CD14-positive monocyte (primary cell): ENCODE measurements around the gene WRNIP1. TPM values are rescaled to one million over a fixed set of nuclear protein-coding genes. Genes with fewer than 3 reads are reported as not detected.

Experiments used
- DNase-seq, 3 donors: peaks; one replicate each; pipeline ENCODE4 v3.0.0-alpha.2; 2011 to 2022
- H2AFZ ChIP-seq: 2 replicates; pipeline ENCODE4 v1.6.0; 2012; ENCODE audit warnings: mild to moderate bottlenecking, low read depth, low read length, inconsistent platforms; ENCODE audit not compliant: insufficient read depth, poor library complexity, severe bottlenecking
- H3K27ac ChIP-seq, 2 donors: 1 replicate in 1 of 2; 2 replicates in 1 of 2; pipeline ENCODE4 v1.5.1; 2012 to 2013; ENCODE audit warnings: low read length in 2 of 2, control low read depth in 1 of 2, inconsistent platforms in 1 of 2, low read depth in 1 of 2, mild to moderate bottlenecking in 1 of 2
- H3K27me3 ChIP-seq, 2 donors: one replicate each; pipeline versions ENCODE4 v1.6.0 to v1.6.1; 2011 to 2013; ENCODE audit warnings: low read length in 2 of 2; ENCODE audit not compliant: control insufficient read depth in 2 of 2, insufficient read depth in 2 of 2
- H3K36me3 ChIP-seq, 2 donors: replicated peaks in 1 of 2; 1 replicate in 1 of 2; 2 replicates in 1 of 2; pipeline versions ENCODE4 v1.5.1 to v1.6.1; 2012 to 2013; ENCODE audit warnings: low read length in 2 of 2, control low read depth in 1 of 2, inconsistent platforms in 1 of 2, mild to moderate bottlenecking in 1 of 2; ENCODE audit not compliant: insufficient read depth in 2 of 2, control insufficient read depth in 1 of 2
- H3K4me1 ChIP-seq, 2 donors: 1 replicate in 1 of 2; 2 replicates in 1 of 2; pipeline versions ENCODE4 v1.5.1 to v1.6.1; 2012 to 2013; ENCODE audit warnings: low read length in 2 of 2, control low read depth in 1 of 2, inconsistent platforms in 1 of 2, mild to moderate bottlenecking in 1 of 2, moderate library complexity in 1 of 2; ENCODE audit not compliant: insufficient read depth in 2 of 2, control insufficient read depth in 1 of 2
- H3K4me2 ChIP-seq: replicated peaks from 2 replicates; pipeline ENCODE3; 2012; ENCODE audit warnings: low read length, moderate library complexity, mild to moderate bottlenecking; ENCODE audit not compliant: poor library complexity, severe bottlenecking; ENCODE audit errors: extremely low read depth
- H3K4me3 ChIP-seq, 3 experiments: fragments of 200-600 bp in 1 of 3; sonication (generic) in 1 of 3; replicated peaks in 1 of 3; 1 replicate in 2 of 3; 2 replicates in 1 of 3; pipeline ENCODE4 v1.5.1; 2011 to 2013; ENCODE audit warnings: low read length in 3 of 3, mild to moderate bottlenecking in 3 of 3, control low read depth in 2 of 3, low read depth in 2 of 3, inconsistent platforms in 1 of 3, moderate library complexity in 1 of 3
- H3K79me2 ChIP-seq: 2 replicates; pipeline ENCODE4 v1.6.0; 2012; ENCODE audit warnings: mild to moderate bottlenecking, control low read depth, inconsistent platforms, low read length, moderate library complexity; ENCODE audit not compliant: insufficient read depth
- H3K9ac ChIP-seq: 2 replicates; pipeline ENCODE4 v1.6.0; 2017; ENCODE audit warnings: low read length, mild to moderate bottlenecking; ENCODE audit not compliant: insufficient read depth, poor library complexity, severe bottlenecking
- H3K9me3 ChIP-seq, 2 donors: replicated peaks in 1 of 2; 1 replicate in 1 of 2; 2 replicates in 1 of 2; pipeline versions ENCODE4 v1.5.1 to v1.6.1; 2012 to 2013; ENCODE audit warnings: low read length in 2 of 2, control low read depth in 1 of 2; ENCODE audit not compliant: control insufficient read depth in 1 of 2, insufficient read depth in 1 of 2
- H4K20me1 ChIP-seq: 2 replicates; pipeline ENCODE4 v1.6.0; 2012; ENCODE audit warnings: mild to moderate bottlenecking, low read length, control low read depth, moderate library complexity; ENCODE audit not compliant: insufficient read depth
- H3K27ac Mint-ChIP-seq, 7 donors: one replicate each; pipeline ENCODE4 v1.8.0; 2020; ENCODE audit warnings: mild to moderate bottlenecking in 7 of 7, mixed read lengths in 7 of 7, moderate library complexity in 6 of 7, inconsistent platforms in 2 of 7
- H3K27me3 Mint-ChIP-seq, 3 donors: one replicate each; pipeline ENCODE4 v1.8.0; 2021 to 2022; ENCODE audit warnings: low read depth in 3 of 3, mild to moderate bottlenecking in 3 of 3, mixed read lengths in 3 of 3, moderate library complexity in 3 of 3, inconsistent platforms in 1 of 3
- H3K36me3 Mint-ChIP-seq, 2 donors: one replicate each; pipeline ENCODE4 v1.8.0; 2020; ENCODE audit warnings: mixed read lengths in 2 of 2, inconsistent platforms in 1 of 2, mild to moderate bottlenecking in 1 of 2
- H3K4me1 Mint-ChIP-seq: one replicate; pipeline ENCODE4 v1.8.0; 2020; ENCODE audit warnings: mild to moderate bottlenecking, mixed read lengths
- H3K4me3 Mint-ChIP-seq, 2 donors: one replicate each; pipeline ENCODE4 v1.8.0; 2020; ENCODE audit warnings: mild to moderate bottlenecking in 2 of 2, mixed read lengths in 2 of 2, moderate library complexity in 1 of 2
- H3K9me3 Mint-ChIP-seq, 7 donors: one replicate each; pipeline ENCODE4 v1.8.0; 2020 to 2022; ENCODE audit warnings: mixed read lengths in 7 of 7, mild to moderate bottlenecking in 6 of 7, moderate library complexity in 6 of 7, inconsistent platforms in 2 of 7
- CTCF ChIP-seq: fragments of 200-600 bp; IDR thresholded peaks from one replicate; pipeline ENCODE4 v1.8.0; 2022; ENCODE audit warnings: antibody characterized with exemption, mild to moderate bottlenecking
- WGBS: methylation state at CpG from one replicate; pipeline ENCODE4 v1.1.5; 2013; ENCODE audit warnings: missing lambda C conversion rate; ENCODE audit not compliant: insufficient coverage; 5-methylcytosine and 5-hydroxymethylcytosine counted together
- intact Hi-C, 2 donors: fragments of 100-400 bp; cut with micrococcal nuclease; formaldehyde crosslinking; loops; one replicate each; pipeline versions ENCODE4 v1.15.0 to v1.15.1; 2023
- polyA plus RNA-seq, 3 donors: library from polyadenylated mRNA; depleted of rRNA in 1 of 3; unstranded in 2 of 3; stranded (reverse) in 1 of 3; fragments of 300-500 nt in 2 of 3; fragments of >200 nt in 1 of 3; fragmentation: Illumina TruSeq in 2 of 3; gene quantifications; 1 replicate in 2 of 3; 2 replicates in 1 of 3; pipeline ENCODE4 v1.2.3, GENCODE V29; 2012 to 2021

The WRNIP1 gene
- polyA plus RNA-seq, 3 donors = 17.5 to 25.8 (median 17.8) TPM

DNA sequence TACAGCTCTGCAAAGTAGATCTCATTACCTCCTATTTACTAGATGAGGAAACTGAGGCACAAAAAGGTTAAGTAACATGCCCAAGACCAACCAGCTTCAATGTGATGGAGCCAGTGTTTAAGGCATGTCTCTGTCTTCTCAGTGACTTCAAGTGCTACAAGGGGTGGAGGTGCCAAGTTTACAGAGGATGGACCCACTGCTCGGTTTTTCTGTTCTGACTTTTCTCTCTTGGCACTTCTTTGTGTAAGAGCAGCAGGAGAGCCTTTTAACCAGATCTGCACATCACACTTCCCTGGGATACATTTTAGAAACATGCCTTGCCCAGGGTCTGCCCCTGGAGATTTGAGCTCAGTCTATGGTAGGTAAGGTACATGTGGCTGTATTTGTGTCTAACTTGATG lies 9.8 kb downstream of the WRNIP1 start:
- WGBS = 100% methylated on average over 1 of the region's 1 CpG
- no peak for TF ChIP-seq CTCF
- Histone ChIP-seq H3K4me2 (no peak overlapping the region), H2AFZ (no peak overlapping the region), H3K4me3 (no peak overlapping the region), H3K9ac (no peak overlapping the region), H3K79me2 (peaks cover 100% of the 10 kb centered on the region), H3K9me3 (no peaks in the 10 kb centered on the region), H3K27ac (no peak overlapping the region), H3K36me3 (peaks cover 57 to 94% of the 10 kb centered on the region in 2 donors), H4K20me1 (peaks cover 93% of the 10 kb centered on the region), H3K27me3 (no peaks in the 10 kb centered on the region), H3K4me1 (peaks cover 0 to 6% of the 10 kb centered on the region in 2 donors)
- no peak for DNase-seq
- H3K4me1 Mint-ChIP-seq = peaks cover 13% of the 10 kb centered on the region
- peaks cover 71 to 81% of the 10 kb centered on the region in 2 donors for H3K36me3 Mint-ChIP-seq
- peak overlapping the region in 2 of 7 donors; percentile 43 for H3K27ac Mint-ChIP-seq
- intact Hi-C loops = no loop called here
- no peaks in the 10 kb centered on the region for H3K9me3 Mint-ChIP-seq
- H3K27me3 Mint-ChIP-seq = peaks cover 0 to 2% (median 0%) of the 10 kb centered on the region in 3 donors
- H3K4me3 Mint-ChIP-seq = no peak overlapping the region

- Mint-ChIP-seq H3K4me1 (peaks cover 3% of the 10 kb centered on the region), H3K4me3 (no peak overlapping the region), H3K36me3 (peaks cover 74 to 82% of the 10 kb centered on the region in 2 donors), H3K27me3 (no peaks in the 10 kb centered on the region), H3K27ac (no peak overlapping the region), H3K9me3 (no peaks in the 10 kb centered on the region)
- H3K27ac ChIP-seq = no peak overlapping the region
- H3K4me2 ChIP-seq = no peak overlapping the region
- H3K79me2 ChIP-seq = peaks cover 99% of the 10 kb centered on the region
- no CpG with 5 or more reads among the region's 3 CpGs for WGBS
- H3K36me3 ChIP-seq = peaks cover 70 to 94% of the 10 kb centered on the region in 2 donors
- H3K9ac ChIP-seq = no peak overlapping the region
- H3K4me3 ChIP-seq = no peak overlapping the region
- H3K9me3 ChIP-seq = no peaks in the 10 kb centered on the region
- no peak overlapping the region for H2AFZ ChIP-seq
- no peak for TF ChIP-seq CTCF
- DNase-seq = no peak
- H3K4me1 ChIP-seq = no peaks in the 10 kb centered on the region
- intact Hi-C loops = no loop called here
- H4K20me1 ChIP-seq = peaks cover 89% of the 10 kb centered on the region
- no peaks in the 10 kb centered on the region for H3K27me3 ChIP-seq
Measured at GRCh38 chr6:2777249-2777648, 12.1 kb downstream of the WRNIP1 start.
